K562 (cell line): ENCODE measurements around the gene ADGRD1. TPM values are rescaled to one million over a fixed set of nuclear protein-coding genes. Genes with fewer than 3 reads are reported as not detected.

Experiments
- CREM ChIP-seq: IDR thresholded peaks from 2 replicates; pipeline ENCODE4 v1.6.1; 2014; ENCODE audit warnings: antibody characterized with exemption, low read depth
- ETS2 ChIP-seq: IDR thresholded peaks from 2 replicates; pipeline ENCODE4 v1.6.1; 2016; ENCODE audit warnings: borderline replicate concordance, missing genetic modification characterization, mild to moderate bottlenecking, moderate library complexity, missing compliant biosample characterization; ENCODE audit not compliant: poor library complexity, severe bottlenecking
- FUS ChIP-seq: fragments of 200-400 bp; formaldehyde crosslinking; optimal IDR thresholded peaks from 2 replicates; pipeline ENCODE3; 2017; ENCODE audit warnings: low read depth, low read length
- KHSRP ChIP-seq: fragments of 450-650 bp; IDR thresholded peaks from 2 replicates; pipeline ENCODE4 v1.6.1; 2017
- MITF ChIP-seq: IDR thresholded peaks from 2 replicates; pipeline ENCODE4 v1.6.1; 2014; ENCODE audit warnings: antibody characterized with exemption
- NFATC3 ChIP-seq: fragments of 450-650 bp; IDR thresholded peaks from 2 replicates; pipeline ENCODE4 v1.6.1; 2017; ENCODE audit warnings: mild to moderate bottlenecking
- PHB ChIP-seq: fragments of 250-450 bp; sonication (Bioruptor Pico); IDR thresholded peaks from 2 replicates; pipeline ENCODE4 v1.5.0; 2021
- RBM15 ChIP-seq: fragments of 200-400 bp; formaldehyde crosslinking; IDR thresholded peaks from 2 replicates; pipeline ENCODE4 v1.6.1; 2018; ENCODE audit warnings: mild to moderate bottlenecking, low read length, moderate library complexity; ENCODE audit not compliant: insufficient read depth
- TRIM25 ChIP-seq: fragments of 450-650 bp; IDR thresholded peaks from 2 replicates; pipeline ENCODE4 v1.7.0; 2016; ENCODE audit warnings: borderline replicate concordance
- ZBTB43 ChIP-seq: sonication (generic); formaldehyde crosslinking; IDR thresholded peaks from 2 replicates; pipeline ENCODE4 v1.8.0; 2023; ENCODE audit warnings: mild to moderate bottlenecking, missing genetic modification reagents
- ZNF609 ChIP-seq: sonication (generic); formaldehyde crosslinking; IDR thresholded peaks from 2 replicates; pipeline ENCODE4 v1.8.1; 2023; ENCODE audit warnings: missing genetic modification reagents, mild to moderate bottlenecking, borderline replicate concordance
- ZNF766 ChIP-seq: fragments of 200-800 bp; sonication (Bioruptor generic); conservative IDR thresholded peaks from 2 replicates; pipeline ENCODE4 v1.6.1; 2016; ENCODE audit warnings: missing genetic modification characterization, missing compliant biosample characterization
- polyA plus RNA-seq, 8 experiments: library from polyadenylated mRNA; depleted of rRNA in 4 of 8; stranded (reverse) in 5 of 8; unstranded in 3 of 8; fragments of >200 nt; fragmentation: Nextera tagmentation in 2 of 8; fragmentation: Illumina TruSeq in 1 of 8; extraction: Ambion mirVana in 2 of 8; extraction: Trizol in 1 of 8; gene quantifications; 2 replicates each; pipeline versions ENCODE4 v1.2.1 to v1.2.3, GENCODE V29; 2011 to 2014; ENCODE audit warnings: inconsistent platforms in 1 of 8, missing spikeins in 1 of 8
- total RNA-seq, 7 experiments: library from RNA; depleted of rRNA in 6 of 7; stranded (reverse); fragments of >200 nt in 6 of 7; fragmentation: Illumina TruSeq in 2 of 7; extraction: Trizol in 2 of 7; gene quantifications; 2 replicates each; pipeline versions ENCODE4 v1.2.1 to v1.2.3, GENCODE V29; 2011 to 2021; ENCODE audit warnings: low replicate concordance in 1 of 7

The ADGRD1 gene
- total and polyA plus RNA-seq, 9 of the 15 experiments (the other 6 are each of a cell fraction or from before 2014, with no cell fraction given) = 1.7 to 11.7 (median 3.3) TPM

- TF ChIP-seq FUS = no peak
- no peak for TF ChIP-seq NFATC3
- no peak for TF ChIP-seq MITF
- no peak for TF ChIP-seq KHSRP
- no peak for TF ChIP-seq CREM
- TF ChIP-seq TRIM25 = no peak
- TF ChIP-seq ETS2 (tag) = no peak
- no peak for TF ChIP-seq ZBTB43
- no peak for TF ChIP-seq PHB (CRISPR knock-in tag)
- TF ChIP-seq ZNF766 (CRISPR knock-in tag) = no peak
- TF ChIP-seq ZNF609 (CRISPR knock-in tag) = no peak
- TF ChIP-seq RBM15 = no peak
These were observed 158.3 kb downstream of the ADGRD1 start (continued) for GRCh38 chr12:131112021-131112420.
